Thyroid gland (tissue), 4 donors: ENCODE measurements around the gene ITGB1.

ENCODE experiments used
- CTCF ChIP-seq, 6 experiments: fragments of 200-600 bp in 3 of 6; fragments of 450-650 bp in 3 of 6; sonication (generic) in 3 of 6; IDR thresholded peaks; one replicate each; pipeline ENCODE4 v1.5.1; 2016 to 2019; ENCODE audit warnings: antibody characterized with exemption in 6 of 6, mild to moderate bottlenecking in 2 of 6, inconsistent platforms in 1 of 6, moderate library complexity in 1 of 6
- POLR2A ChIP-seq, 2 donors: fragments of 450-650 bp; IDR thresholded peaks; one replicate each; pipeline ENCODE4 v1.6.1; 2017; ENCODE audit warnings: antibody characterized with exemption in 2 of 2, mild to moderate bottlenecking in 2 of 2, moderate library complexity in 1 of 2

- TF ChIP-seq CTCF (IDR thresholded peaks at IDR 0.05) (no peak), POLR2A (IDR thresholded peaks at IDR 0.05) (no peak)
These were observed 106.7 kb downstream of the ITGB1 start for GRCh38 chr10:32851301-32851700.
